A673 (cell line): ENCODE data around the gene TMEM238.
"Not testable (repeated sequence)": the region's sequence is repeated elsewhere in the genome, so short reads cannot be mapped to it uniquely, and the experiment has no call there.

Experiments used
- EZH2 ChIP-seq: fragments of 200-600 bp; sonication (generic); IDR thresholded peaks from 2 replicates; pipeline ENCODE4 v1.6.1; 2017; ENCODE audit warnings: borderline replicate concordance, low read depth, mild to moderate bottlenecking, mixed read lengths, antibody characterized with exemption, low read length; ENCODE audit not compliant: poor library complexity, severe bottlenecking
- TF ChIP-seq, protein P1 (sequence below): fragments of 300-800, 200-600 bp; sonication (generic); conservative IDR thresholded peaks from 2 replicates; pipeline ENCODE4 v1.5.1; 2017; ENCODE audit warnings: low read depth, mild to moderate bottlenecking, antibody characterized with exemption, low read length, moderate library complexity, mixed read lengths

DNA sequence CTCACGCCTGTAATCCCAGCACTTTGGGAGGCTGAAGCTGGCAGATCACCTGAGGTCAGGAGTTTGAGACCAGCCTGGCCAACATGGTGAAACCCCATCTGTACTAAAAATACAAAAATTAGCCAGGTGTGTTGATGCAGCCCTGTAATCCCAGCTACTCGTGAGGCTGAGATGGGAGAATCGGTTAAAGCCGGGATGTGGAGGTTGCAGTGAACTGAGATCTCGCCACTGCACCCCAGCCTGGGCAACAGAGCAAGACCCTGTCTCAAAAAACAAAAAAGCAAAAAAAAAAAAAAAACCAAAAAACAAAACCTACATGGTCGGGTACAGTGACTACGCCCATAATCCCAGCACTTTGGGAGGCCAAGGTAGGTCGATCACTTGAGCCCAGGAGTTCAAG lies 25.1 kb upstream of the TMEM238 start:
- TF ChIP-seq, protein P1, sequence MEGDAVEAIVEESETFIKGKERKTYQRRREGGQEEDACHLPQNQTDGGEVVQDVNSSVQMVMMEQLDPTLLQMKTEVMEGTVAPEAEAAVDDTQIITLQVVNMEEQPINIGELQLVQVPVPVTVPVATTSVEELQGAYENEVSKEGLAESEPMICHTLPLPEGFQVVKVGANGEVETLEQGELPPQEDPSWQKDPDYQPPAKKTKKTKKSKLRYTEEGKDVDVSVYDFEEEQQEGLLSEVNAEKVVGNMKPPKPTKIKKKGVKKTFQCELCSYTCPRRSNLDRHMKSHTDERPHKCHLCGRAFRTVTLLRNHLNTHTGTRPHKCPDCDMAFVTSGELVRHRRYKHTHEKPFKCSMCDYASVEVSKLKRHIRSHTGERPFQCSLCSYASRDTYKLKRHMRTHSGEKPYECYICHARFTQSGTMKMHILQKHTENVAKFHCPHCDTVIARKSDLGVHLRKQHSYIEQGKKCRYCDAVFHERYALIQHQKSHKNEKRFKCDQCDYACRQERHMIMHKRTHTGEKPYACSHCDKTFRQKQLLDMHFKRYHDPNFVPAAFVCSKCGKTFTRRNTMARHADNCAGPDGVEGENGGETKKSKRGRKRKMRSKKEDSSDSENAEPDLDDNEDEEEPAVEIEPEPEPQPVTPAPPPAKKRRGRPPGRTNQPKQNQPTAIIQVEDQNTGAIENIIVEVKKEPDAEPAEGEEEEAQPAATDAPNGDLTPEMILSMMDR, result not testable (repeated sequence)
- TF ChIP-seq EZH2, result not testable (repeated sequence)
